Subcutaneous abdominal adipose tissue (tissue), 5 donors: ENCODE data around the gene NTM.
"Not testable (repeated sequence)": the region's sequence is repeated elsewhere in the genome, so short reads cannot be mapped to it uniquely, and the experiment has no call there.

Experiments
- H3K27ac ChIP-seq: one replicate; pipeline ENCODE4 v1.7.0; 2013; ENCODE audit warnings: low read depth, mild to moderate bottlenecking, inconsistent platforms, low read length, moderate library complexity
- H3K27me3 ChIP-seq, 5 donors: one replicate each; pipeline ENCODE4 v1.7.0; 2013; ENCODE audit warnings: low read length in 5 of 5, inconsistent platforms in 1 of 5; ENCODE audit not compliant: control insufficient read depth in 5 of 5, insufficient read depth in 4 of 5
- H3K36me3 ChIP-seq, 5 donors: one replicate each; pipeline ENCODE4 v1.7.0; 2013; ENCODE audit warnings: low read length in 5 of 5; ENCODE audit not compliant: control insufficient read depth in 5 of 5, insufficient read depth in 5 of 5
- H3K4me1 ChIP-seq, 5 donors: one replicate each; pipeline ENCODE4 v1.7.0; 2013; ENCODE audit warnings: low read length in 5 of 5, mild to moderate bottlenecking in 3 of 5, moderate library complexity in 1 of 5; ENCODE audit not compliant: control insufficient read depth in 5 of 5, insufficient read depth in 5 of 5
- H3K4me3 ChIP-seq, 5 donors: one replicate each; pipeline ENCODE4 v1.7.0; 2013; ENCODE audit warnings: low read length in 5 of 5, low read depth in 1 of 5
- H3K9ac ChIP-seq, 5 donors: one replicate each; pipeline ENCODE4 v1.7.0; 2013; ENCODE audit warnings: low read length in 5 of 5, mild to moderate bottlenecking in 4 of 5, moderate library complexity in 3 of 5
- H3K9me3 ChIP-seq, 5 donors: one replicate each; pipeline ENCODE4 v1.7.0; 2013; ENCODE audit warnings: low read length in 5 of 5; ENCODE audit not compliant: control insufficient read depth in 5 of 5
- donor health status: healthy.
- donor health status: healthy.
- donor health status: healthy.
- donor health status: healthy.
- donor health status: healthy.

Gene NTM

DNA sequence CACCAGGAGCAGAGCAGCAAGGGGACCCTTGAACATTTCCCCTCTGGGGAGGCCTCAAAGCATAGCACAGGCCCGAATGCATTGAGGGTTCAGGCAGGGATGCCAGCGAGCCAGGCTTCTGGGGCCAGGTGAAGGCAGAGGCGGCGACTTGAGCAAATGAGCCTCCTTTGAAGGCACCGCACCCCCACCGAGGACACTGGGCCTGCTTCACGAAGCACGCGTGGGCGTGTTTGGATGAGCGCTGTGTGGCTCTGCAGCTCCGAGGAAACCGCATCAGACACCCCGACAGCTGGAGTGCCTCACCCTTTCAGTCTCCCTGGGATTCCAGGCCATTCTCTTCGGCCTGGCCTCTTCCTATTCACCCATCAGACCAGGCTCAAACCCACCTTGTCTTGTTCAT, 301.8 kb downstream of the NTM start:
- Histone ChIP-seq H3K27me3 (no peaks in the 10 kb centered on the region), H3K4me1 (peaks cover 0 to 4% (median 0%) of the 10 kb centered on the region in 5 donors), H3K9ac (no peak overlapping the region), H3K36me3 (no peaks in the 10 kb centered on the region), H3K9me3 (no peaks in the 10 kb centered on the region), H3K27ac (no peak overlapping the region), H3K4me3 (no peak overlapping the region)

DNA sequence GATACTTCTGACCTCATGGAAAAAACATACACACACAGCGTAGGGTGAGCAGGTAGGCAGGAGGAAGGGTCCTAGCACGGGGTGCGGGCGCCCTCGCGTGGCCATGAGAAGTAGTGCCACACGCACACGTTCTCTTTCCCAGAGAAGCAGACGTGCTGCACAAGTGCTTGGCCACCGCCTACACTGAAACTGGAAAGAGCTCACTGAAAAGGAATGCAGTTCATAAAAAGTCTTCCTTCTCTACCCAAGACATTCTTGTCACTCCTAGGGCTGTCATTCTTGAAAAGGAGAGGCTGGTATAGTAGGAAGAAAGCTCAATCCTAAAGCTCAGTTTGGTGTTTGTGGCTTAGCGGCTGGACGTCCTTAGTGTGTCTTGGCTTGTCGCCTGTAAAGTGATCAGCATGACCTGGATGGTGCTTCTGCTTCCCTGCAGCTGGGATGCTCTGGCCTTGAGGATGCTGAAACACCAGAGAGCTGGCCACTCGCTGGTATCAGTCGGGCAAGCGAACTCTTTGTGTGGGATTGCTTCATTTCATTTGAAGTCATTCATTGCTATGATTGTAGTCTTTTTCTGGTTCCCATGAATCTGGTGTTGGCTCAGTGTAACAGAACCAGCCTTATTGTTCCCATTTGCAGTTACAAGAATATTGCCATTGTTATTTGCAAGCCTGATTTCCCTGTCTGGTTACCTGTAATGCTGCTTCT, 303.8 kb downstream of the NTM start:
- H3K9ac ChIP-seq, result no peak overlapping the region
- H3K27me3 ChIP-seq, result no peaks in the 10 kb centered on the region
- no peaks in the 10 kb centered on the region for H3K9me3 ChIP-seq
- H3K4me3 ChIP-seq, result no peak overlapping the region
- H3K4me1 ChIP-seq, result peaks cover 0 to 3% (median 0%) of the 10 kb centered on the region in 5 donors
- H3K36me3 ChIP-seq, result no peaks in the 10 kb centered on the region
- no peak overlapping the region for H3K27ac ChIP-seq

DNA sequence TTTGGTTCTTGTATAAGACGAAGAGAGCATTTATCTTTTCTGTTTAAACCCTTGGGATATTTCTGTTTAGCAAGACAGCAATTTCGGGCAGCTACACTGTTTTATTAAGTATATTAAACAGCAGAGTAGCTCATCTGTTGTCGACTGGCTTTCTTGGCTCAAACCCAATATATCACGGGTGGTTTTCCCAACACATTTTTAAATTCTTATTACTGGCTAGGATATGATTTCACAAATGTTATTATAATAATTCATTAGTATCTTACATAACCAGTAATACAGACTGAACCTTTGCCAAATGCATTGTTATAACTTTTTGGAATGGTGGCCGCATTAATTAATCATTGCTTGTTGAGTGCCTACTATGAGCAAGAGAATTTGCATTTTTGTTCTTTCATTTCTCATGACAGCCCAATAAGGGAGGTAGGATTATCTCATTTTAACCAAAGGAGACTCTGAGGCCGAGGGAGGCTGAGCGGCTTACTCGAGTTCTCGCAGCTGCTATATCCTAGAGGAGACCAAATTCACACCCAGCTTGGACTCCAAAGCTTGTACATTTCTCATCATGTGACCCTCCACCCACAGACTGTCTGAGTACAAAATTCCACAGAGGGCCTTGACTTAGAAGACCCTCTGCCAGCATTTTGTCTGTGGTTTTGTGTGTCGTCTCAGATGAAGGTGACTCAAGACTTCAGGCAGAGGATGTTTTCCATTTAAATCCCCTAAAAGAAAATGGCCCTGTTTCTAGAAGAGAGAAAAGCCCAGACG, 304.9 kb downstream of the NTM start:
- H3K9me3 ChIP-seq, result no peaks in the 10 kb centered on the region
- no peaks in the 10 kb centered on the region for H3K27me3 ChIP-seq
- peaks cover 0 to 3% (median 0%) of the 10 kb centered on the region in 5 donors for H3K4me1 ChIP-seq
- no peaks in the 10 kb centered on the region for H3K36me3 ChIP-seq
- no peak overlapping the region for H3K4me3 ChIP-seq
- no peak overlapping the region for H3K9ac ChIP-seq
- no peak overlapping the region for H3K27ac ChIP-seq

DNA sequence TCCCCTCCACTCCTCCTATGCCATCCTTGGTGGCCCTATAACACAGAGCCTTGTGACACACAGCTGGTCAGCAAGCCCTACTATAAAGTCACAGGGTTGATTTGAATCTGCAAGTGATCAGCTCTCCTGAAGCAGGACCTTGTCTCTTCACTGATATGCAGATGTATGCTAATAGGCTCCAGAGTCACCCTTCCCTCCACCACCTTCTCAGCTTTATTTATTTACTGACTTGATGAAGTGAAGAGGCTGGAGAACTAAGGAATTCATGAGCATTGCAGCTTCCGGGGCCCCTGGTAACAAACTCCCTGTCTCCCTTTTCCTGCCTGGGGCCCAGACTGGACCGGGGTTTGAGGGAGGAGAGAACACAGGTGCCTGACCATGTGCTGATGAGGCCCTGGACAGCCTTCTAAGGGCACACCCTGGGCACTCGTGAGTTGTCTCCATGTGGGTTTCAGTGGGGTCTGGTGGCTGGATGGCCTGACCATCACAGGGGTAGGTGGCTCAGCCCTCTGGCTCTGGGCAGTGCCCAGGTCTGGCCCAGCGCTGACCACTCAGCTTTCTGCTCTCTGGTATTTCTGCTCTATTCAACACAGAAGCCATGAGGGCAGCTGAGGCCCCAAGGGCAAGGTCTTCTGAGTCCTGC, 307.5 kb downstream of the NTM start:
- peaks cover 0 to 2% (median 0%) of the 10 kb centered on the region in 5 donors for H3K36me3 ChIP-seq

DNA sequence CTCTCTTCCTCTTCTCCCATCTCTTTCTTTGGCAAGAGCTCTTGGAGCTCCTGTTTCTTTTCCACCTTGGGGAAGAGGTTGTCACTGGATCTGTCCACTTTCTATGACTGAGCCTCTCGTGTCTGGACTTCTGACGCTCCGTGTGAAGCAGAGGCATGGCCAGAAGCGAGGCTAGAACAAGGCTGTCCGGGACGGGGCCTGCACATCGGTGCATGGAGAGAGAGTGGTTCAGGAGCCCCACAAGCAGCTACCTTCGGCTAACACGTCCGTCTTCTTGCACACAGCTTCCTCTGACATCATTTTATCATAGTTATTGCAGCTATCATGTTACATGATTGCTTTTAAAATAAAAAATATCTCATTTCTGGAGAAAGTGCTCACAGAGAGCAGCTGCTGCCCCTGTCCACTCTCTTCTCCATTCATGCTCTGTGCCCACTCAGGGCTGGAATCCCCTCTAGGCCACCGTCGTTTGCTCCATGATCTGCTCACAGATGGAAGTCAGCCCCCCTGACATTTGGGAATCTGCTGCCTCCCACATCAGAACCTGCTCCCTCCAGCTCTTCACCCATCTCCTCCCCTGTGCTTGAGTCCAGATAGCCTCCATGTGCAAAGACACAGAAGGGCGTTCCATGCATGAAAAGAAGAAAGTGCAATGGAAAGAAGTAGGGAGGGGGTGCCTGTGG, 308.4 kb downstream of the NTM start:
- H3K27me3 ChIP-seq, result peaks cover 0 to 13% (median 0%) of the 10 kb centered on the region in 5 donors

More for the DNA sequence above, 307.5 kb downstream of the NTM start:
- Histone ChIP-seq H3K4me3 (no peak overlapping the region), H3K9ac (no peak overlapping the region), H3K27me3 (peaks cover 0 to 13% (median 0%) of the 10 kb centered on the region in 5 donors), H3K4me1 (peaks cover 0 to 3% (median 0%) of the 10 kb centered on the region in 5 donors), H3K9me3 (no peaks in the 10 kb centered on the region), H3K27ac (no peak overlapping the region)

DNA sequence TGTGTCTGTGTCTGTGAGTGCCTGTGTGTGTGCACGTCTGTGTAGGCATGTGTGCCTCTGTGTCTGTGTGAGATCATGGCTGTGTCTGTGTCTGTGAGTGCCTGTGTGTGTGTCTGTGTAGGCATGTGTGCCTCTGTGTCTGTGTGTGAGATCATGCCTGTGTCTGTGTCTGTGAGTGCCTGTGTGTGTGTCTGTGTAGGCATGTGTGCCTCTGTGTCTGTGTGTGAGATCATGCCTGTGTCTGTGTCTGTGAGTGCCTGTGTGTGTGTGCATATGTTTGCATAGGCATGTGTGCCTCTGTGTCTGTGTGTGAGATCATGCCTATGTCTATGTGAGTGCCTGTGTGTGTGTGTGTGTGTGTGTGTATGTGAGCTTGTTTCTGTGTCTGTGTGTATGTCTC, 310.0 kb downstream of the NTM start:
- not testable (repeated sequence) for H3K9me3 ChIP-seq, H3K9ac ChIP-seq, H3K27ac ChIP-seq, H3K36me3 ChIP-seq, H3K4me1 ChIP-seq, H3K4me3 ChIP-seq
- H3K27me3 ChIP-seq, result peaks cover 0 to 17% (median 0%) of the 10 kb centered on the region in 5 donors

More for the DNA sequence above, 308.4 kb downstream of the NTM start:
- H3K4me1 ChIP-seq, result peaks cover 0 to 3% (median 0%) of the 10 kb centered on the region in 5 donors
- H3K9me3 ChIP-seq, result no peaks in the 10 kb centered on the region
- no peak overlapping the region for H3K9ac ChIP-seq
- no peak overlapping the region for H3K27ac ChIP-seq
- H3K4me3 ChIP-seq, result no peak overlapping the region
- H3K36me3 ChIP-seq, result peaks cover 0 to 2% (median 0%) of the 10 kb centered on the region in 5 donors

DNA sequence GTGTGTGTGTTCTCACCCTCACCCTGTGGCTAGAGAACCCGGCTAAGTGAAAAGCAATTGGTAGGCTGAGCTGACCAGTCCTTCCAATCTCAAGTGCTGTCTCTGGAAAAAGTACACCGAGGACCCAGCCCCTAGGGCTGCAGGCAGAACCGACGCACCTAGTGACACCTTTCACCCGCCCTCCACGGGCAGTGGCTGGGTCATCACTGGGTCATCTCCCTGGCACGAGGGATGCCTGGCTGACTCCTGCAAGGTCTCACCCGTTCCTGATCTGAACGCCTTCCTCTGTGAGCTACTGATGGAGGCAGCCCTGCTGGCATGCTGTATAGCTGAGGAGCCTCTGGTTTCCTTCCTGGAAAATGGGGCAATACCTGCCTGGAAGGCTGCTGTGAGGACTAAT, 311.5 kb downstream of the NTM start:
- H3K9ac ChIP-seq, result no peak overlapping the region
- H3K27ac ChIP-seq, result no peak overlapping the region
- peaks cover 0 to 17% (median 0%) of the 10 kb centered on the region in 5 donors for H3K27me3 ChIP-seq
- H3K4me3 ChIP-seq, result no peak overlapping the region
- no peaks in the 10 kb centered on the region for H3K4me1 ChIP-seq
- H3K9me3 ChIP-seq, result no peaks in the 10 kb centered on the region
- H3K36me3 ChIP-seq, result peaks cover 0 to 2% (median 0%) of the 10 kb centered on the region in 5 donors

DNA sequence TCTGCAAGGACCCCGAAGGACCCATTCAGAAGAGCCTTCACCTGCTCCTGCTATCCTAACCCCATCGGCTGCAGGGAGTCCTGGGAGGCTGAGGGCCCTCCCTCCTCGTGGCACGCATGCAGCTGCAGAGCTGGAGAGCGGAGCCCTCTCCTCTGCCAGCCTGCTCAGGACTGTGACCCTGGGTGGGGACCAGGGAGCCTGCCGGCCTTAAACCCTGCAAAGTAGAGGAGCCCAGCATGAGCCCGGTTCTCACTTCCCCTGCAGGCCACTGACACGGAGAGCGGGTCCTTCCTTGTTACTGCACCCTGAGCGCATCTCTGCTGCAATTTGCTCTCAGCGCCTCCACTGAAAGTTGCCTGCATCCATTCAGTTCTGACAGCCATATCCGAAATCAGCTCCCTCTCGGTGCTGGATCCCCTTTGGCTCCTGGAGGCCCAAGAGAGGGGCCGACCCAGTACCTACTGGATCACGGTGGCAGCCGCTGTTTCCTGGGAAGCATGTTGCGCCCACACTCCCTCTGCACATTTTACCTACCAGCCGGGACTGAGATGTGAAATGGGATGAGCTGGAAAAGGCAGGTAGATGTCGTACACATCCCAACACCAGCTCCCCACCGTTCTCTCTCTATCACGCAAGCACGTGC, 312.1 kb downstream of the NTM start:
- no peak overlapping the region for H3K9ac ChIP-seq
- no peaks in the 10 kb centered on the region for H3K4me1 ChIP-seq
- no peak overlapping the region for H3K27ac ChIP-seq
- H3K36me3 ChIP-seq, result peaks cover 0 to 2% (median 0%) of the 10 kb centered on the region in 5 donors
- H3K9me3 ChIP-seq, result no peaks in the 10 kb centered on the region
- H3K4me3 ChIP-seq, result no peak overlapping the region
- H3K27me3 ChIP-seq, result peaks cover 0 to 17% (median 0%) of the 10 kb centered on the region in 5 donors

DNA sequence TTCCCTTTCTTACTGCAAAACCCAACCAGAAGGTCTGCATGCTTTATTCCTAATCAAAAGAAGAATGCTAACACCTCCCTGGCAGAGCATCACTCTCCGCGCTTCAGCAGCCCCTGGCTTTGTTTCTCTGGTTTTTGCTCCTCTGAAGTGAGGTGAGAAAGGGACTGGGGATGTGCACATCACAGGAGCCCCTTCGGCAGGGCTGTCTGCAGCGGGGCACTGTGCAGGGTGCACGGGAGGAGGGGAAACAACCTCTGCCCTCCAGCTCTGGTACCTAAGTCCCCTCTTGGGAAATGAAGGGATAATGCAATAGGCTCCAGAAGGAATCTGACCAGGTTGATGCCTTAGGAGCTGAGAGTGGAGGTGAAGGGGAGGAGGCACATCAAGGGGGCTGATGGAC, 312.7 kb downstream of the NTM start:
- peaks cover 0 to 17% (median 0%) of the 10 kb centered on the region in 5 donors for H3K27me3 ChIP-seq
- no peak overlapping the region for H3K9ac ChIP-seq
- H3K4me1 ChIP-seq, result peaks cover 0 to 6% (median 5%) of the 10 kb centered on the region in 5 donors
- H3K36me3 ChIP-seq, result peaks cover 0 to 2% (median 0%) of the 10 kb centered on the region in 5 donors
- no peaks in the 10 kb centered on the region for H3K9me3 ChIP-seq
- no peak overlapping the region for H3K4me3 ChIP-seq
- no peak overlapping the region for H3K27ac ChIP-seq
